ENCODE data around the gene SLFN5.
"Not testable (repeated sequence)": the region's sequence is repeated elsewhere in the genome, so short reads cannot be mapped to it uniquely, and the experiment has no call there.

Gene SLFN5

DNA sequence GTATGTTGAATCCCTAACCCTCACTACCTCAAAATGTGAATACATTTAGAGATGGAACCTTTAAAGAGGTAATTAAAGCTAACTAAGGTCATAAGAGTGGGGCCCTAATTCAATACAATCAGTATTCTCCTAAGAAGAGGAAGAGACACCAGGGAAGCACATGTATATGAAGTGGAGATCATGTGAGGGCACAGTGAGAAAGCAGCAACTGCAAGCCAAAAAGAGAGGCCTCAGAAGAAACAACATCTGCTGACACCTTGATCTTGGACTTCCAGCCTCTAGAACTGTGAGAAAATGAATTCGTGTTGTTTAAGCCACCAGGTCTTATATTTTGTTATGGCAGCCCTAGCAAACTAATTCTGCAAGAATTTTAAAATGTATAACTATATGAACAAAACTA is 13.2 kb upstream of the SLFN5 start:
- CTCF ChIA-PET: interaction anchor here (1.3 to 2.3 kb wide), 3 partner anchors 8 to 15 kb away, joined by 3 to 8 read pairs (median 5); no protein-coding TSS in a partner anchor
- DNase-seq (ENCODE audit: extremely low spot score): no peak
- TF ChIP-seq, protein P1, sequence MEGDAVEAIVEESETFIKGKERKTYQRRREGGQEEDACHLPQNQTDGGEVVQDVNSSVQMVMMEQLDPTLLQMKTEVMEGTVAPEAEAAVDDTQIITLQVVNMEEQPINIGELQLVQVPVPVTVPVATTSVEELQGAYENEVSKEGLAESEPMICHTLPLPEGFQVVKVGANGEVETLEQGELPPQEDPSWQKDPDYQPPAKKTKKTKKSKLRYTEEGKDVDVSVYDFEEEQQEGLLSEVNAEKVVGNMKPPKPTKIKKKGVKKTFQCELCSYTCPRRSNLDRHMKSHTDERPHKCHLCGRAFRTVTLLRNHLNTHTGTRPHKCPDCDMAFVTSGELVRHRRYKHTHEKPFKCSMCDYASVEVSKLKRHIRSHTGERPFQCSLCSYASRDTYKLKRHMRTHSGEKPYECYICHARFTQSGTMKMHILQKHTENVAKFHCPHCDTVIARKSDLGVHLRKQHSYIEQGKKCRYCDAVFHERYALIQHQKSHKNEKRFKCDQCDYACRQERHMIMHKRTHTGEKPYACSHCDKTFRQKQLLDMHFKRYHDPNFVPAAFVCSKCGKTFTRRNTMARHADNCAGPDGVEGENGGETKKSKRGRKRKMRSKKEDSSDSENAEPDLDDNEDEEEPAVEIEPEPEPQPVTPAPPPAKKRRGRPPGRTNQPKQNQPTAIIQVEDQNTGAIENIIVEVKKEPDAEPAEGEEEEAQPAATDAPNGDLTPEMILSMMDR (IDR thresholded peaks at IDR 0.05; ENCODE audit: control extremely low read depth, extremely low read depth, low read depth, missing control alignments): no peak
- POLR2A ChIA-PET: interaction anchor here (0.7 kb wide), 1 partner anchor 10 kb away, joined by 3 read pairs; no protein-coding TSS in a partner anchor

GRCh38 chr17:35234315-35234714 is 8.6 kb upstream of the SLFN5 start:
- CTCF ChIA-PET; POLR2A ChIA-PET; DNase-seq (ENCODE audit: extremely low spot score): not testable (repeated sequence)

- POLR2A ChIA-PET: no interaction called here
- CTCF ChIA-PET: no interaction called here
- no peak for DNase-seq (ENCODE audit: extremely low spot score)
- TF ChIP-seq, protein P1 (IDR thresholded peaks at IDR 0.05; ENCODE audit: control extremely low read depth, extremely low read depth, low read depth, missing control alignments): no peak
Observed at GRCh38 chr17:35235289-35235688, 7.6 kb upstream of the SLFN5 start.

GRCh38 chr17:35235917-35236316 is 7.0 kb upstream of the SLFN5 start:
- ChIA-PET POLR2A (no interaction called here), CTCF (no interaction called here)
- TF ChIP-seq, protein P1 (IDR thresholded peaks at IDR 0.05; ENCODE audit: control extremely low read depth, extremely low read depth, low read depth, missing control alignments): no peak
- DNase-seq (ENCODE audit: extremely low spot score): no peak

DNA sequence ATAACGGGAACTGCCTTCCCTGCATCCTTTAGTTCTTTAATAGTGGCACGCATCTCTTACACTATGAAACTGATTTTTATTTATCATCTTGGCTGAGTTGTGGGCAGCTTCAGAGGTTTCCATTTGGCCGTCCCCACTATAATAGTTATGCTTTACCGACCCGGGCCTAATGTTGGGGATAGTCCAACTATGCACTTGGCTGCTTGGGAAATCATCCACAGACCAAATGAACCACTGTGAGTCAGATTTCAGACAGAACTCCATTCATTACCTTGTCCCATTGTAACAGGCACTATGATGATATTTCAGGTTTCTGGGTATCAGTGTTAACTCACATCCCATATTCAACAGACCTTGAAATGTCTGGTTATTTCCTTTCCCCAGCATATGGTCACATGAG is 6.1 kb upstream of the SLFN5 start:
- DNase-seq (ENCODE audit: extremely low spot score): no peak
- TF ChIP-seq, protein P1 (IDR thresholded peaks at IDR 0.05; ENCODE audit: control extremely low read depth, extremely low read depth, low read depth, missing control alignments): no peak
- ChIA-PET POLR2A (no interaction called here), CTCF (interaction anchor here (2.0 kb wide), 1 partner anchor 8 kb away, joined by 5 read pairs; no protein-coding TSS in a partner anchor)

DNA sequence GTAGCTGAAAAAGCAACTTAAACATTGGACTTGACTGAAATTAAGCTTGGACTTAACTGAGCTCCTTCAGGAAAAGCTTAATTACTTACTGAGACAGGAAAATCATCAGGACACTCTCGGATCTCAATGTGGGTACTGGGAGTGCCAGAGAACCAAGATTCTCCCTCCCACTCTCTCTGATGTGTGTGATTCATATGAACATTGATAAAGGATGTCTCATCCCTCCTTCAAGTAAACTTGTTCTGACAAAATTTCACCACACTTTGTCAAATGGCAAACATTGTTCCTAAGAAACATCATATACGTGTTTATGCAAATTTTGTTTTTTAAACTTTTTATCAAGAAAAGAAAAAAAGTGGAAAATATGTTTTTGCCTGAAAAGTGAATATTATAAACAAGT is 4.1 kb upstream of the SLFN5 start:
- DNase-seq (ENCODE audit: extremely low spot score): no peak
- CTCF ChIA-PET: interaction anchor here (2.0 kb wide), 1 partner anchor 10 kb away, joined by 5 read pairs; no protein-coding TSS in a partner anchor

GRCh38 chr17:35239823-35240222 is 3.0 kb upstream of the SLFN5 start:
- DNase-seq (ENCODE audit: extremely low spot score): no peak
- CTCF ChIA-PET: interaction anchor here (1.0 kb wide), 1 partner anchor 294 kb away, joined by 3 read pairs; no protein-coding TSS in a partner anchor
- TF ChIP-seq, protein P1 (IDR thresholded peaks at IDR 0.05; ENCODE audit: control extremely low read depth, extremely low read depth, low read depth, missing control alignments): no peak
- POLR2A ChIA-PET: no interaction called here

More for the DNA sequence above, 4.1 kb upstream of the SLFN5 start:
- POLR2A ChIA-PET: no interaction called here
- TF ChIP-seq, protein P1 (IDR thresholded peaks at IDR 0.05; ENCODE audit: control extremely low read depth, extremely low read depth, low read depth, missing control alignments): no peak

Data from GM10248 (cell line).